ENCODE data around the gene B4GALT3.

Gene B4GALT3

GRCh38 chr1:161206411-161207140 is 29.3 kb upstream of the B4GALT3 start:
- DNase-seq (ENCODE audit: low read depth in 2 of 2): no peak

- DNase-seq (ENCODE audit: low read depth in 2 of 2): peak; percentile 94 to 96
Observed at GRCh38 chr1:161201836-161202712, 24.8 kb upstream of the B4GALT3 start, which contains the start of gene NDUFS2. NDUFS2 (plus strand) TSS chr1:161202367; CDS start chr1:161202386, 19 bp downstream.

DNA sequence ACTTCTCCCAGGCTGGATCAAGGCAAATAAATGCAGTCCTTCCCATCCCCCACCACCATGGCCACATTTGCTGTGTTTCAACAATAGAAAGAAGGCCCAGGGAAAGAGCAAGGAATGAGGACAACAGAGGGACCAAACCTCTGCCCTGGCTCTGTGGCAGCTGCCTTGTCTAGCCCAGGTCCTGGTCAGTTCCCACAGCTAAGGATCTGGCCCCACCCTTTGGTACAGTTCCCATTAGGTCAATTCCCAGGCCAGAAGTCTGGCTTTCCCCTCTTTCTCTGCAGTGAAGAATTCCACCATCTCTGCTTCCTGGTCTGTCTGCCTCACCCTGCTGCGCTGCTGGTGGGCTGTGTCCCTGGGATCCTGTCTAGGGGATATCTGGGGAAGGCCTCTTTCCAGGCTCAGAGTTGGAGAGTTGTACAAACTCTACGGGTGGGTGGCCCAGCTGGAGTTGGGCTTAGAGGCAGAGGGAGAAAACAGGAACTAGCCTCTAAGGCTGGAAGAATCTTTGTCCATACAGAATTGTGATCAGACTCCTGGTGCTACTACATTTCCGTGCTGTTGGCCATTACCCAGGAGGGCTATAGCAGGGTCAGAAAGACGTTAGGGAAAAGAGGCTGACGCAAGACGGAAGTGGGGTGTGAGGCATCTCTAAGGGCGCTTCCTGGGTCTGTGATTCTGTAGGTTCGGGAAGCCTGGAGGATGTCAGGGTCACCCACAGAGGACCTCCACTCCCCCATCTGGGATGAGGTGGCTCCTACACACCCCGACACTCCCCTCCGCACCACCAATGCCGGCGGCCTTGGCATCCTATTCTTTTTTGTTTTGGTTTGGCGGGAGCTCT is 23.9 kb upstream of the B4GALT3 start:
- DNase-seq (ENCODE audit: low read depth in 2 of 2): no peak

- DNase-seq (ENCODE audit: low read depth in 2 of 2): no peak
Observed at GRCh38 chr1:161200421-161200991, 23.2 kb upstream of the B4GALT3 start.

DNA sequence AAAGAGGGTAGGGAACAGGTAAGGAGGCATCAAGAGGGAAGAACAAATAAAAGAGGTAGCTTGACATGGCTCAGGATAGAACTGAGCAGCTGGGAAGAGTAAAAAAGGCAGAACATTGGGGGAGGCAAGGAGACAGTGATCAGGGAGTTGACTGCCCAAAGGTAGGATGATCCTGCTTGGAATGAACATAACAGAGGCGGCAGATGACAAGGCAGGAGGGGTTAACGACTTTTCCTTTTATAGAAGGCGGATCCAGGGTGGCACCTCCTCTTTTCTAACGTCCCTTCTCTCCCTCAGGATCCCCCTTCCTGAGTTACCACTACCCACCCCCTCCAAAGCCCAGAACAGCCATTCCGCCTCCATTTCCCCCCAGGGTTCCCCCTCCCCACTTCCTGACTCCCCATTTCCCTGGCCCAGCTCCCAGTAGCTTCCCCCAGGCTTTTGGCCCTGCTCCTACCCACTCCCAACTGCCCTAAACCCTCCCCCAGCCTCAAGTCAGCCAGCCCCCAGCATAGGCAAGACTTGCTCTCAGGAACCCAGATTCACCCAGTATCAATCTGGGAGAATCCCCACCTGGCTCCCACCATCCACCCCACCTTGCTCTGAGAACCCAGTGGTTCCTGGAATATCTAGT is 22.3 kb upstream of the B4GALT3 start:
- DNase-seq (ENCODE audit: low read depth in 2 of 2): no peak

DNA sequence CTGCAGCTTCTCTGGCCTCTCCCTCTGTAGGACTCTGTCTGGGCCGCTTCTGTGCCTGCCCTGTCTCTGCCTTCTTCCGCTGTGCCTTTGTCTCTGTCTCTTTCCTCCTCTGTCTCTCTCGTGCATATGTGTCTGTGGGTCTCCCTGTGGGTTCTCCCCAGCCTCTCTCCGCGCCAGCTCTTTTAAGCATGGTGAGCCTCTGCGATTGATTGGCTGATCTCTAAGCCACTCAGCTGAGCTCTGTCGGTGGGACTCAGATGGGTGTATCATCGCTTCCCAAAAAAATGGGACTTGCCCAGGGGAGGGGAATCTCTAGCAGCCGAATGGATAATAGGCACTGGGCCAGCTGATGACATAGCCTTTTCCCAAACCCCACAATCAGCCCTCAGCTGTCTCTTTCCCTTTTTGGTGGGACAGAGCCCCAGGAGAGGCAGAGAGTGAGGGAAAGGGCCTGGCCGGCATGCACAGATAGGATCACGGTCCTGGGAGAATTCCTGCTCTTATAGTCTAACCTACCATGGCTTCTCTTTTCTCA is 21.7 kb upstream of the B4GALT3 start, which contains the start of gene ADAMTS4:
TSS of gene ADAMTS4 (minus strand) at position 158 of the 535 bp plus-strand sequence. CDS start 427 bp downstream, outside the sequence.
- DNase-seq (ENCODE audit: low read depth in 2 of 2): no peak

DNA sequence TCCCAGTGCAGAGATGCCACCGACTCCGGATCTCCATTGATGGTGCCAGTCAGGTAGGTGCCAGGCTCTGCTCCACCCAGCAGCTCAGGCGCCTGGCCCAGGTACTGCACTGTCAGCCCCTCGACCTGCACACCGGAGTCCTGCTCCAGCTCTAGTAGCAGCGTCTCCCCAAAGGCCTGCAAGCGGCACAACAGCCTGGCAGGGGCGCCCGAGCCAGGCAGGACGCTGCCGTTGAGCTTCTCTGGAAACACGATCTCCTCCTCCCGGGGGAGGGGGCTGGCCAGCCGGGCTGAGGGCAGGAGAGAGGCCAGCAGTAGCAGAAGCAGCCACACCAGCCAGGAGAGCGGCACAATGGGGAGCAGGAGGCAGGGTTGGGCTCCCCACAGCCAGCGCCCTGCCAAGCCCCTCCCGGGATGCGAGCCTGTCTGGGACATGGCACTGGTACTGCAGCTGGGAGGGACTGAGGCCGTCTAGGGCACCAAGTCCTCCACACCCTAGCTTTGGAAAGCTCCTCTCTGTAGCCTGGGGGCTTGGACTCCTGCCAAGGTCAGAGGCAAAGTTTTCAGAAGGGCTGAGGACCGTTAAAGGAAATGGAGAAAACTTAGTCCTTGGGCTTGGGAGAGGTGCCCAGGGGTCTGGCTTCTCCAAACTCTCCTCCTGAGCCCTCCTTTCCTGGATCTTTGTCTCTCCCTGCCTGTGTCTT is 21.0 kb upstream of the B4GALT3 start:
- DNase-seq (ENCODE audit: low read depth in 2 of 2): no peak

DNA sequence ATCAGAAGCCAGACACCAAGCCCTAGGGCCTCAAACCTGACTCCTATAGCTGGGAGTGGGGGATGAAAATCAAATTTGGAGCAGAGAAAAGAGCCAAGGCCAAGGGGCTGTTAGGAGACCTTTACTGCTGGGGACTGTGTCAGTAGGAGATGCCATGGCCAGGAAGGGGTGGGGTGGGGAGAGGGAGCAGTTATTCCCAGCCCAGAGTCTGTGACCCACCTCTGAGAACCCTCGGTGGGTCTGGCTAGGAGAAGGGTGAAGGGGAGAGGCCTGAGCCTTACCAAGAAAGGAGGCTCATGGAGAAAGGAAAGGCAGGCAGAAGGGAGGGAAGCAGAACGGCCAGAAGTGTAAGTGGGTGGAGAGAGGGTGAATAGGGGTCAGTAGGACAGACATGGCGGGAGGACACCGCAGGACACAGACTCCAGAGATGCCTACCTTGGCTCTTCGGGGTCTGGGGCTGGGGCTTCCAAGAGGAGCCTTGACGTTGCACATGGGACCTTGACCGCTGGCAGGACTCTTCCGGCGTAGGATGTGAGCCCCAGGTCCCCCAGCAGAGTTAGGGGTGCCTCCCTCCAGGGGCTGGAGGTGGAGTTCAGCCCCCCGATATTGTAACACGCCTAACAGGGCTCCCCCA is 20.4 kb upstream of the B4GALT3 start:
- DNase-seq (ENCODE audit: low read depth in 2 of 2): no peak

DNA sequence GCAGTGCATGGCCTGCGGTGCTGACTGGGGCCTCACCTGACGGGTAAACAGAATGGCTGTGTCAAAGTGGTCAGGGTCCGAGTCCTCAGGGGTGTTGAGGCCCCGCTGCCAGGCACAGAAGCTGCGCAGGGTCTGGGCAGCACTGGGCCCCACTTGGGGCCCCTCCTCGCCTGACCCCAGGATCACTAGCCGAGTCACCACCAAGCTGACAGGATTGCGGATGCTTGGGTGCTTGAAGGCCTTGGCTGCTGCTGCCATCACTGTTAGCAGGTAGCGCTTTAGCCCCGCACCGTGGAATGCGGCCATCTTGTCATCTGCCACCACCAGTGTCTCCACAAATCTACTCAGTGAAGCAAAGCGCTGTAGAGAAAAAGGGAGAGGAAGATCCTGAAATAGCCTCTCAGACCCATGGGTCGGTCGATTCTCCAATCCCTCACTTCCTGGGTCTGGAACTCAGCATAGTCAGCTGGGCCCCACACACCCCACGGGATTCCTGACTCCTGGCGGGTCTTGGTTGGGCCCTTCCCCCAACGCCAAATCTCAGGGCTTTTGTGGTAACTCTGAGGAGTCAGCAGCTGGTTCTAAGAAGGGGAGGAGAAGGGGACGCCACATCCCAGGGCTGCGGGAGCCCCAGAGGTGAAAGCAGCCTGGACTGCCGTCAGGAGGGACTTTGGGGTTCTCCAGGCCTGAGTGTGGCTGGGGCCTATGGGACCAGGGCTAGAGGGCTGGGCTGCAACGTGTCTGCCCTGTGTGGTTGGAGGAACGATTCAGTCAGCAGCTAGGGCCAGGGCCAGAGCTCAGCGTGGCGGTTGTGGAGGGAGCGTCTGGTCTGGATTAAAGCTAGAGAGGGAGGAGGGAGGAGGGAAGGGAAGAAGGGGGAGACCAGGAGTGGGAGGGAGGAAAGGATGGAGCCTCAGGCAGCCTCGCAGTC is 19.5 kb upstream of the B4GALT3 start:
- DNase-seq (ENCODE audit: low read depth in 2 of 2): no peak

- DNase-seq (ENCODE audit: low read depth in 2 of 2): no peak
Observed at GRCh38 chr1:161196111-161196510, 18.8 kb upstream of the B4GALT3 start.

- DNase-seq (ENCODE audit: low read depth in 2 of 2): no peak
Observed at GRCh38 chr1:161195171-161195570, 17.9 kb upstream of the B4GALT3 start.

DNA sequence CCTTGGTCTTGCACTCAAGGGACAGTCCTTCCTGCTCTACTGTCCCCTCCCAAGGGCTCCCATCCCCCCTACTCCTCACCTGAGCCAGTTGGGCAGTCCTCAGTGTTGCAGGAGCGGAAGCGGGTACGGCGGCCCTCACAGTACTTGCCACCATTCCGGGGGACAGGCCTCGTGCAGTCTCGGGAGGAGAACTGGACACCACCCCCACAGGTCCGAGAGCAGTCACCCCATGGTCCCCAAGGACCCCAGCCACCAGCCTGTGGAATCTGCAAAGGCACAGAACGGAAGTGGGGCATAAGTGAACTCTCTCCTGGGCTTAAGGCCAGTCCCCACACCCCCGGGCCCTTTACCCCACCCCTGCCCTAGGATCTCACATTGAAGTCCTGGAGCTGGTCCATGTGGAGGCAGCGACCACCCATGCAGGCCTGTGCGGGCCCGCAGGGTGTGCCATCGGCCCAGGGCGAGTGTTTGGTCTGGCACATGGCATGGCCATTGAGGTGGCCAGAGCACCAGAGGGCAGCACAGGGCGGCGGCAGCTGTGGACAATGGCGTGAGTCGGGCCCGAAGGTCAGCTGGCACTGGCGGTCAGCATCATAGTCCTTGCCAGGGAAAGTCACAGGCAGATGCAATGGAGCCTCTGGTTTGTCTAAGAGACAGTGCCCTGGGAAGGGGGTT is 16.4 kb upstream of the B4GALT3 start:
- DNase-seq (ENCODE audit: low read depth in 2 of 2): no peak

DNA sequence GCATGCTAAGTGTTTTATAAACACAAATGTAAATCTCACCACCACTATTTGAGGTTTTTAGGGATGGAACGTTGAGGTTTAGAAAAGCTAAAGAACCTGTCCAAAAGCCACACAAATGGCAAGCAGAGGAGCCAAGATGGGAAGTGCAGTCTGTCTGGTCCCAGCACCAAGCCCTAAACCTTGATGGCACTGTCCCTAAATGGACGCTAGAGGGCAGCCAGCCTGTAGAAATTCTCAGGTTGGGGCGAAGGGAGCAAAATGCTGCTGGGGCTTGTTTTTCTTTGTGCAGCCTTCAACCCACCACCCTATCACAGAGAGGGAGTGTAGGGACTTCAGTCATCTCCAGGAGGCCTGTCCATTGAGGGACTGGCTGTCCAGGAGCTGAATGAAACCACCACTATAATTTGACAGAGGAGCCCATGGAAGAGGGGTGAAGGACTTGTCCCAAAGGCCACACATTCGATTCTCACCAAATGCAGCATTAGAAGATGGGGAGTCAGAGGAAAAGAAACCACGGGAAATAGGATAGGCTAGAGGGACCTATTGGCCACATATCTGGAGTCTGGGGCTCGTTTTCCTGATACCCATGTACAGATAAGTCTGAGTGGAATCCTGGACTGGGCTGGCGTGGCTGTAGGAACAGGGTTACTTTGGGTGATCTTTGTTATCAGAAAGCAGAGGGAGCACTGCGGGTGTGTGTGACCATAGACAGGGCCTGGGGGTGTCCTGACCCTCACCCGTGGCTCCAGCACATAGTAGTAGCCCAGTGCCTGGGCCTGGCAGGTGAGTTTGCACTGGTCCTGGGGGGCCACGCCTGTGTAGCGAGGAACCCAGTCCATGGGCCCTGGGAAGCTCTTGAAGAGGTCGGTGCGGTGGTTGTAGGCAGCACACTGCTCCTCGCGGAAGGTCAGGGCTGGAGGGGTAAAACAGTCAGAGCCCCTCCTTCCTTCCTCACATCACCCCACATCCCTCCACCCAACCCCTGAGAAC is 15.5 kb upstream of the B4GALT3 start:
- peak in 1 of 2 donors; percentile 42 for DNase-seq (ENCODE audit: low read depth in 2 of 2)

DNA sequence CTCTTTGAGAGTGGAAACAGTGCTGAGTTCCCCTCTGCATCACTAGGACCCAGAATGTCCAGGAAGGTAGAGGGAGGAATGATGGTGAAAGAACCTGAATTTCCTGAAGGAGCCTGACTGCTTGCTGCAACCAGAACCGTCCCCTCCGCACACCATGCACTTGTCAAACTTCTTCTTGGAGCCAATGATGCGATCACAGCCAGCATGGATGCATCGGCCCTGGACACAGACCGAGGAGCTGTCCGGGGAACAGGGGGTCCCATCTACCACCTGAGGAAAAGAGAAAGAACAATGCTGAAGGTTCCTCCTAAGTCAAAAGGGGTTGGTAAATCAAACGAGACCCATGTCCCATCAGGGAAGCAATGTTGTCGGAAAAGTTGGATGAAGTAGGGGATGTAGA is 14.7 kb upstream of the B4GALT3 start:
- DNase-seq (ENCODE audit: low read depth in 2 of 2): no peak

- no peak for DNase-seq (ENCODE audit: low read depth in 2 of 2)
Observed at GRCh38 chr1:161190962-161191521, 13.7 kb upstream of the B4GALT3 start.

DNA sequence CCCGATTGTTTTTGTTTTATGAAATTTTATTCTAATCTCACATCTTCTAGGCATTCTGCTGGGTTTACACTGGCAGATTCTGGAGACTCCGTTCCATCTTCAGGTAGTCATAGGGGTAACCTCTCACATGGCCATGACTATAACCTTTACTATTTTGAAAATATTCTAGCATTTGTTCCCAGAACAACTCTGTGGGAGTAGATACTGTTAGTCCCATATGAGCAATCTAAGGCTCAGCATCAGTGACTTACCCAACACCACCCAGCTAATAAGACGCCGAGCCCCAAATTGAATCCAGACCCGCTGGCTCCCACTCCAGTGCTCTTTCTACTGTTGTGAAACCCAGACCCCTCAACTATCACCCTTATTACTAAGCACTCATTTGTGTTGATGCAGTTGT is 11.7 kb upstream of the B4GALT3 start:
- DNase-seq (ENCODE audit: low read depth in 2 of 2): no peak
